Activated CD8-positive, alpha-beta memory T cell treated with anti-CD3 and anti-CD28 coated beads, Interleukin-2, amount 50 U/mL, for 1 hour (primary cell): Measurements from ENCODE around the gene TUB.

ENCODE experiments used
- DNase-seq: peaks from one replicate; pipeline ENCODE4 v3.0.0-alpha.2; 2020; ENCODE audit errors: extremely low read depth

Gene TUB

DNA sequence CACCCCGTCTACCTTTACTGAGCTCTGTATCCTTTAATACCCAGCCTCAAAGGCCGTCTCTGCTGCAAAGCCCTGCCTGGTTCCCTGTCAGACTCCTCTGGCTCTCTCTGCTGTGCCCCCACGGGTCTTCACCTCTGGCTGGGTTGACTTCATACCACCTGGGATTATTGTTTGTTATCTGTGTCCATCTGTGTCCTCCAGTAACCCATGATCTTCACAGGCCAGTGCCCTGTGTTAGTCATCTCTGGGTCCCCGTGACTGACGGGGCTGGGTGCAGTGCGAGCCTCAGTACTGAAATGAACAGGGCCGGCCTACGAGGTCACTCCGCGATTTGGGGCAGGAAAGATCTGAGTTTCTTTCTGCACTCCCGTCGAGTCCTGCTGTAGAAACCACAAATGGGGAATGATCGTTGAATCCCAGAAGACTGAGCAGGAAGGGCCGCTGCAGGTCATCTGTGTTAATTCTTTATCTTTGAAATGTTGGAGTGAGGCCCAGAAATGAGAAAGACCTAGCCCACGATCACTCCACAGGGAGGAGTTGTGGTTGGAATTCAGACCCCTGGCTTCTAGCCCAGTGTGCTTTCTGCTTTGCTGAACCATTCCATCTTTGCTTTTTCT, 12.3 kb upstream of the TUB start:
- no peak for DNase-seq

DNA sequence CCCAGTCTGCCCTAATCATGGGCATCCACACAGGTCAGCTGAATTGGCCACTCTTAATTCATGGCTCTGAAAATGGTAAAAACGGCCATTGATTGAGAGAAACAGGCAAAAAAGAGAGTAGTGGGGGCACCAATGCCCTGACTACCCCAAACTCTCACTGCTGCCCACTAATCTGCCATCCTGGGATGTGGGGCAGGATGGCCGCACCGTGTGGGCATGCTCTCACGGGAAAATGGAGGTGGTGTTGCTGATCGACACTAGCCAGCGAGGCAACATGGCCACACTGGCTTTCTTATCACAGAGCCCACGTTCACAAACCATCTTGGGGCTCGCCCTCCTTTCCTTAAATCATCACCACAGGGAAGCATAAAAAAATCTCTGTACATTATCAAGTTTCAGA, 11.2 kb upstream of the TUB start:
- no peak for DNase-seq

DNA sequence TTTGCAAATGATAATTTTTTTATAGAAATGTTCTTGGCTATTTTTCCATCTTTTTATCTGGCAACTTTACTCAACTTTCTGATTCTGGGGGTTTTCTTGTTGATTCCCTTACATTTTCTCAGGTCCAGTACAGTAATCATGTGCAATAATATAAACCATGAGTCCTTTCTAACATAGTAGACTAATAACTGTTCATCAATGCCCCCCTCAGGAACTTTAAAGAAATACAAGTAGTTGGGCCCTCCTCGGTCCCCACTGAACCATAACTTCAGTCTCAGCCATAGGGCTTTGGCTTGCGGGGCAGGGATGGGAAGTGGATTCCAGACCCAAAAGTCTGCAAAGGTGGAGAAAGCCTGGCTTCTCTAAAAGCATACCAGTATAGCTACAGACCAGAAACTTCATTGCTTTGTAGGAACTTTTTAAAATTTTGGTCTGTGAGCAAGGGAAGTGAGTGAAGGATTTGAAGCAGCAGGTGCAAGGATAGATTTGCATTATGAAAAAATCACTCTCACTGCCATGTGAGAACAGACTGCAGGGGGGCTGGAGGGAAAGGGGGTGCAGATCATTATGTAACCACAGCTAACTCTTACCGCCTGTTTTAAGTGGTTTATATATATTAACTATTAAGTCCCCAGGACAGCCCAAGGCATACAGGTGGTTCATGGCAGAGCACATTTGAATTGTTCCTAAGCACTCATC, 10.4 kb upstream of the TUB start:
- no peak for DNase-seq

DNA sequence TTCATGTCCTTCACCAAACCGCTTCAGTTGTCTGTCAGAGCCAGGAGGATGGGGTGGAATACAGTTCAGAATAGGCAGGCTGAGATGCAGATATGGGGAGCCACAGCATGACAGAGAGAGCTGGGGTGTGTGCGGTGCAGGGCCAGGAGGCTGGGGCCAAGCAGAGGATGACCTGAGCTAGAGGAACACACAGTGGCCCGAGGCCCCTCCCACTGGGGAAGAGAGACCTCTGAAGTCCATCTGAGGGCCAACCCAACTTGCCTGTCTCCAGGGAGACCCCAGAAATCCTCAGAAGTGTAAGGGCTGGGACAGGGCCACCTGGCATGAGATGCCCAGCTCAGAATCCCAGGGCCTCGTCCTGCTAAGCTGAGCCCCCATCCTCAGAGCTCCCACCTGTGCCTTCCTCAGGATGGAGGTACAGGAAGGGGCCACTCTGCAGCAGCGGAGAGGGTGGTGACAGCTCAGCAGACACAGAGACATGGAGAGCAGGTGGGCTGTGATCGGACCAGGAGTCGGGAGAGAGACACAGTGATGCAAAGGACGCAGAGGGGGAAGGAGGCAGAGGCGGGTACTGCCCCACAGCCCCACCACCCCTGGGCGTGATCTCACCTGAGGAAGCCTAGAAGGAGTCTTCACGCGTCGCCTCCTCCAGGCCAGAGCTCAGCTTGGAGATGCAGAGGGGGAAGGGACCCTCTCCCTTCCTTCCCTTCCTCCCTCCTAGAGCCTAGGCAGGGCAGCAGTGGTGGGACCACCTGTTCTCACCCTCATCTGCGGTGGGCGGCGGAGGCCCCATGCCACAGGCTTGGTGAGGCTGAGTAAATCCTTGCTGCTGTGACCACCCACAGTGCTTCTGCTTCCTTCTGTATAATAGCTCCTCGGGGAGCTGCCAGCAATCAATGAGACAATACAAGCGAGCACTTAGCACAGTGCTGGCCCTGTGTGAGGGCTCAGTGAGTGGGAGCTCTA, 9.1 kb upstream of the TUB start:
- DNase-seq: no peak

DNA sequence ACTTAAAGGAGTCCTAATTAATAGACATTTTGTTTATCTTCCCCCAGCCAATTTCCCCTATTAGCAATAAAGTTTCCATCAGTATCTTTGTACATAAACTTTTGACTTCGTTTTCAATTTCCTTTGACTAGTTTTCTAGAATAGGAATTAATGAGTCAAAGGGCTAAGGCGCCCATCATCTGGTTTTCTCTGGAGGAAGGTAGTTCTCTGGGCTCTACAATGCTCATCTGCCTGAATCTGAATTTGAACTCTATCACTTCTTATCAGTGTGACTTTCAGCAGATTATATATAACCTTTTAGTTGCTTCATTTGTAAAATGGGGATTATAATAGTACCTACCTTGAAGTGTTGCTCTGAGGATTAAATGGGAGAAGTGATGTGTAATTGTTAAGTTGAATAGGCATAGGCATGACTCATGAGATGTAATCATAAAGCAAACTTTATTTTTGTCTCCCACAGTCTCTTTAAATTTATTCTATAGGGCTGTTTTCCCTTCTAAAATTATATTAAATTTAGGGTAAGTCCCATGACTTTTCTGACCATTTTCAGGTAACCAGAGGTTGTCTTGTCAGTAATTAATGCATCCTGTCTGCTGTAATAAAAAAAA, 5.8 kb upstream of the TUB start:
- no peak for DNase-seq

DNA sequence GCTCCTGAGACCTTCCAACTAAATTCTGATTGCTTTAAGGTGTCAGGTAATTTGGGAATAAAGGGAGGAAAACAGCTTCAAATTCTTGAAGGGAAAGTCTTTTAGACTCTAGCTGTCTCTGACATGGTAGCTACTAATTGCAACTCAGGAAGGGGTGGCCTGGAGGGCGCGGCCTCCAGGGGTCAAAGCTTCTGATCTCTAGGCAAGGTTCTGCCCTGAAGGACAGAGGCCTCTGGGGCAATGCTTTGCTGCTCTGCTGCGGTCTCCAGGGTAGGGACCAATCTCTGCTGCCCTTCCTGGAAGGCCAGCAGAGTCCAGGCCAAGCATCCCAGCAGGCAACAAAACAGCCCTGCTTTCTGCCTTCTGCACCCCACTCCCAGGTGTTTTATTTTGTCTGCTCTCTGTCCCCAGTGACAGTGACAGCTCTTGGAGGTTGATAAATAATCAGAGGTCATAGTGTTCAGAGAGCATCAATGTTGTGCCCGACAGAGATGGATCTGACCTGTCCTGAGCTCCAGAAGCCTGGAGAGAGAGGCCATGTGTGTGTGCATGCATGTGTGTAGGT, 1.8 kb upstream of the TUB start:
- DNase-seq: no peak

DNA sequence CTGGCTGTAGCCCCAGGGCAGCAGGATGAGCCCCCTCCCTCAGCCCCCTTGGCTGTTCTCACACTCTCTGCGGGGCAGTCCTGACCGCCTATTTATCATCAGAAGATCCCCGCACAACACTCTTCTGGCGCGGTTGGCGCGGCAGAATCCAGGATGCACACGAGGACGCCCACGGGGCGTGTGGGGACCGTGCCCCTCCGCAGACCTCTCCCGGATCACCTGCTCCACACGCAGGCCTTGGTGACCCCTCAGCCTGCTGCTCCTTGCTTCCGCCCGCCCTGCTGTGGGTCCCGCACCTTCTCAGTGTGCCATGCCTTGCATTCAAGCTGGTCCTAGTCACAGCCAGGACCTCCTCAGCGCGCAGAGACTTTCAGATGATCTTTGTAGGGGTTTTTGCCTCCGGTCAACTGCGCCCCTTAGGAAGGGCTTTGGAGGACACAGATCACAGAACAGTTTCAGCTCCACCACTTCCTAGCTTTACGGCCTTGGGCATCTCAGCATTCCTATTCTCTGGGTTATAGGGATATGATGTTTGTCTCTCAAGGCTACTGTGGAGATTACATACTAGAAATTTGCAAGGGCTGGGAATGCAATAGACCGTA, 841 bp upstream of the TUB start:
- no peak for DNase-seq

DNA sequence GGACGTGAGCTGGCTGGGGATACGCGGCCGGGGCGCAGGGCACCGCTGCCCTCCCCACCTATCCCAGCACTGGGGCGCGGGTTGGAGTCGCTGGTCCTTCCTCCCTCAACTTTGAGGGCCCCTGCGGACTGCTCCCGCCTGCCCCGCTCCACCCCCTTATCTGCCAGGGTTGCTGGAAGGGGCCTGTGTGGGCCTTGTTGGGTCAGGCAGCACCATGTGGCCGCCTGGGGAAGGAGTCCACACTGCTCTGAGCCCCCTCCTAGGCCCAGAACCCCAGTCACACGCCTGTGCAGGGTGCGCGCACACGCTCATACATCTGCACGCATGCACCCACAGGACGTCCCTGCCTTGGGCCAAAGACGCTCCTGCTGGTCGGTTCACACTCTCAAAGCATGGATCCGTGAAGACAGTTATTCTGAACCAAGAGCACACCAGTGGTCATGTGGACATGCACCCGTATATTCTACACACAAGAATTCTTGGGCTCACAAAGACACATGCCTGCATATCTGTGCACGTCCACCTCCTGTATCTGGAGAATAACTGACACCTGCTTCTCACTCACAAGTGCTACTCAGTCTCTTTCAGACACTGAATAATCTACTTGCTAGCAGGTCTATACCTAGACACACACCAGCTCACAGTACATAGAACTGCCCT, 710 bp downstream of the TUB start:
- no peak for DNase-seq

DNA sequence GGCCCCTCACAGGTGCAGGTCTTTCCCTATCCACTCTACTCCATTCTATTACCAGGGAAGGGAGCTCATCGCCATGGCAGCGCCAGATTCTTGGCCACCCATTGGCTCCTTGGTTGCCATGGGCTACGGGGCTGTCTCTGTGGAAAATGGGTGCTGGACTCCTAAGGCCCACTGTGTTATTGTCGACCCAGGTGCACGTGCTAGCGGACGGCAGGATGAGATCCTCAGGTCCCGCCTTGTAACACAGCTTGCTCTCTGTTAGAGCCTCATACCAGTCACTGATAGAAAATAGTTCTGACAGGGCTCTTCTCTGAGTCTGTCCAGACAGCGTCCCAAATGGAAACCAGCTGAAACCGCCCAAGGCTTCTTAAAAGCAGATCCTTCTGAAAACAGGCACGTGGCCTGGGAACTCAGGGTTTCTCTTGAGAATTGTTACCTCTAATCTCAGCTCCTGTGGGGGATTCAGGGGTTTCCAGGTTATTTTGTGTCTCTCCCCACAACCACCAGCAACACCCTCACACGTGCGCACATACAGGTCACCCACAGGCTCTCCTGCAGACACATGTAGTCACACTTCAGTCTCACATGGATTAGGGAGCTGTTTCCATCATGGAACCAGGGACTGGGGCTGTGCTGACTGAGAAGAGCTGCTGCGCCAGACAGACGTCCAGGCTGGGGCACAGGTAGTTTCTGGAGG, 1.5 kb downstream of the TUB start:
- no peak for DNase-seq

DNA sequence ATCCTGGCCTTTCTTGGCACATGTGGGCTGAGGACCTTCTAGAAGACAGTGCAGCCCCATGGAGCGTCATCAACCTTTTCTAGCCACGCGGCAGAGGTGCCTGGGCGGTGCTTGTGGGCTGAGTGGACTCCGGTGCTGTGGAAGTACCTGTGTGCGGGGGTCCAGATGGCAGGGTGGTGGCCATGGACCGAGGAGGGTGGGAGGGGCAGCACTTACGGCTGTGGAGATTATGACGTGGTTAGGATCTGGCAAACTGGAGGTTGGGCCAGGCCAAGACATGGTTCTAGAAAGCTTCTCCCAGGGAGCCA, 2.0 kb downstream of the TUB start:
- no peak for DNase-seq

DNA sequence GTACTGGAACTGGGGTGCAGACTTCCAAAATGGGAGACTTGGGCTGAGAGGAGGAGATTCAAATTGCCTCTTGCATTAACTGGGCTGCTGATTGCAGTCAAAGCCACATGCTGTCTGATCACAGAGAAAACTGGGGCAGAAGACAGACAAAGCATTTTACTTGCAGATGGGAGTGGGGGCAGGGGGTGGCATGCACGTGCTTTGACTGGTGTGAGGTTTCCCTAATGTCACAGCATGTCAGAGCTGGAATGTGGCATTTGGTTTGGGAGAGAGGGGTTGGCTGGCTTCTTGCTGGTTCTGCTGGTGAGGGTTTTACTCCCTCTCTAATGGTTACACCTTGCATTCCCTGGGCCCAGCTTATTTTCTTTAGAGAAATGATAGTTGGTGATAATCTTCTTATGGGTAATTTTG, 2.9 kb downstream of the TUB start:
- DNase-seq: no peak

DNA sequence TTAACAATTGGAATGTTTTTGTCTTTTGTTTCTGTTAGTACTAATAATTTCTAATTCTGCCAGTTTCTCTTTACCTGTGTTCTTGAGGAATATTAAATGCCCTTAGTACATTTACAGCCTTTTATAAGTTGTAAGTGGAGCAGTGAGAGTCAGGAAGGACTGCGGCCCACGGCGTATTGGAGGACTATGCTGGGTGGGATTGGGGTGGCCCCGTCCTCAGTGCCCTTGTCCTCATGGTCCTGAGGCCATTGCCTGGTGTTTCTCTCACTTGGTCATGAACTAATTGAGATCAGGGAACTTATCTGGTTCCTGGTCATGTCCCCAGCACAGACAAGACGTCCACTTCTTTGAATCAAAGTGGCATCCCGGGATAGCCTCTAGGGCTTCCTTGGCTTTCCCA, 3.3 kb downstream of the TUB start:
- DNase-seq: no peak

DNA sequence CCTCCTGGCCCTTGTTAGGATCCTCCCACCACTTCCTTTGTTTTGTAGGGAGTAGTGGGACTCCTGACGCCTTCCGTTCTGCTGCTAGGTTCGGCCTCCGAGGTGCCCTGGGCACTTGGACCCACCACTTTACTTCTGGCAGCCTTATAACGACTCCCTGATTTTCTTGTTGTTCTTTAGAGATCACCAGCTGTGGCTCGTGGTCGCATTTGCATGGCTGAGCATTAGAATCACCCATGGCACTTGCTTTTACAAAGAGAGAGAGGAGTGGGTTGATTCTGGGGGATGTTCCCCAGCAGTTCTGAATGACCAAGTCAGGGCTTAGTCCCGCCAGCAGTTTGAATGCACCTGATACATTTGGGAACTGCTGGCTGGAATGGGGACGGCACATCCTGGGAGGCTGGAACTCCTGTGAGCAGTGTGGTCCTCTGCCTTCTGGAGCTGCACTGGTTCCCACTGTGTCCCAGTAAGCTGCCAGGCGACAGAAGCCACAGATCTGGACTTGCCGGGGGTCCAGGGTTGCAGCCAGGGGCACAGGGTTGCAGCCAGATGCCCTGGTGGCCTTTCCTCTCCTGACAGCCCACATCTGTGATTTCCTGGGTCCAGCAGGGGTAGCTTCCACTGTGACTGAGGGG, 4.1 kb downstream of the TUB start:
- no peak for DNase-seq

DNA sequence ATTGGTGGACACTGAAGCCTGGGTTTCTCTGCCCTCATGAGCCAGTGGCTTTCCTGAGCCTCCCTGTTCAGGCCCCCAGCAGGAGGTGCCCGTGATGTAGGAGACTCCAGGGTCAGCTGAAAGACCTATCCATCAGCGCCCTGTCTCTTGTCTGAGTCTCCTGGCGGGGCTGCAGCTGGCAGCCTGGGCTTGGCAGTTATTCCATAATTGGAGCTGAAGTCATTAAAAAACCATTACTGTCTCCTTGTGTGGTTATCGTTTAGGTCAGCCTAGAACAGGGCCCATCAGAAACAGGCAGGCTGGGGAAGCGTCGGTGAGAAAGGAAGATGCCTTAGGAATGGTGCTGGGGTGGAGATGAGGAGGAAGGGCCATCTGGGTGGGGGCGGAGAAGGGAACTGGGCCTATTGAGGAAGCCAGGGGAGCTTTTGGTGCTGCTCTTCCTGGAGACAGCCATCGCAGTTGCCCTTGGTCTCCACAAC, 5.0 kb downstream of the TUB start:
- no peak for DNase-seq

DNA sequence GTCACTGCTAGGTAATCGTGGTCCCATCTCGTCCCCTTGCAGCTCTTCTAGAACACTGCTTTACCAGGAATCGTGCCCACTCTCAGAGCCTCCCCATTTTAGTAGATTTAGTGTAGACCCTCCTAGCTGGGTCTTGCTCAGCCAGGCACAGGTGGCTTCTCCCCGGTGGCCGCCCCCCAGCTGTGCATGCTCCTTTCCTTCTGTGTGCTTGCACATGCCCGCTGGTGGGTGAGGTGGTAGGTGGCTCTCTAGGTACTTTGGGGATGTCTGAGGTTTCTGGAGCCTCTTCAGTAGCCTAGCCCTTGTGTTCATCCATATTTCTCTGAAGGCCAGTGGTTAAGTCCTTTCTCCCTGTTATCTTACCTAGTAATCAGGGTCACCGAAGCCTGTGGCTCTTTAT, 5.6 kb downstream of the TUB start:
- no peak for DNase-seq

DNA sequence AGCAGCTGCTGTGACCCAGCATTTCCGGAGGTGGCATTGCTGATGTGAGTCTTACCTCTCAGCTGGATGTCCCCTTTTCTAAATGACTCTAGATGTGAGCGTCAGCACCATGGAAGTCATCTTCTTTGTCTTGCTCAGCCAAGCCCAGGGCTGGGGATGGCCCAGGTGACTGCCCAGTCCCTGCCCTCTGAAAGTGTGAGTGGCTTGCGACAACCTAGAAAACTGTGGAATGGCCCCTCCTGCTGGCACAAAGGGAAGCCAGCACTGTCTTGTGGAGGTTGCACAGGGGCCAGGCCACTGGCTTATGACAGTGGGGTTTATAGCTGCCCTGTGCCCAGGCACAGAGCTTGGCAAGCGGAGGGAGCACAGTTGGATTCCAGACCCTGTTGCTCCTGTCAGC, 6.2 kb downstream of the TUB start:
- no peak for DNase-seq

DNA sequence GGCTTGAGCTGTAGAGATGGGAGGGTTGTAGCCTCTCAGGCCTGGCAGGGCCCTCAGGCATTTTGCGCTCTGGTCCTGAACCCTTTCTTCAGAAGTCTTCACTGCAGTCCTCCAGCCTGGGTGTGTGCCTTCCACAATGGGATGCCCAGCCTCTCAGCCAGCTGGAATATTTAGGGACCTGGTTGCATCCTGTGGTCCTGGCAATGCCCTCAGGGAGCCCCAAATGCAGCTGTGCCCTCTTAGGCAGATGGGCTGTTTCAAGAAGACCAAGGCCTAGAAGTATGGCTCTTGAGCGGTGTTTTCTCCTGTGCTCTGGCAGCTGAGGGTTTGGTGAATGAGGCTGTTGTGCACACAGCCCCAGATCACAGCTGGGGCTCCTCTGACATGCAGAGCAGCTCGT, 6.7 kb downstream of the TUB start:
- no peak for DNase-seq

DNA sequence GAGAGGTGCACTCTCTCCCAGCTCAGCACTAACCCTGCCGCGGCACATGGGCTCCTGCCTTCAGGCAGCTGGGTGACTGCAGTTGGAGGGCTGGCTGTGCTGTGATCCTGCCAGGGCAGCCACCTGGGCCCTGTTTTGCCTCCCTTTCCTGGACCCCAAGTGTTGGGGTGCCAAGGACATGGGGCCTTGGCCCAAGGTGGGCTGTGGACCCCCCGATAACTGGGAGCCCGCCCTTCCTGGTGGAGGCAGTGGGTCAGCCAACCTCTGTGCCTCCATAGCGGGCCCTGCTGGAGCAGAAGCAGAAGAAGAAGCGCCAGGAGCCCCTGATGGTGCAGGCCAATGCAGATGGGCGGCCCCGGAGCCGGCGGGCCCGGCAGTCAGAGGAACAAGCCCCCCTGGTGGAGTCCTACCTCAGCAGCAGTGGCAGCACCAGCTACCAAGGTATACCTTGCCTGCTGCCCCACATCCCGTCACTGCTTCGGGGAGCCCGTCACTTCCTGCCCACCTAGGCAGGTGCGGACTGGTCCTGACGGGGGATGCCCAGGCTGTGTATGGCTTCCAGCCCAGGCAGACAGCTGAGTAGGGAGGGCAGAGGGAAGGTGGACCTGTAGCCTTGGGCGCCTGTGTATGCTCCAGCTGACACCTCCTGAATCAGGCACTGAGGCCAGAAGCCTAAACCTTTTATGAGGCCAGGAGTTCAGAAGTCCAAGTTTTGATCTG, 8.9 kb downstream of the TUB start:
- no peak for DNase-seq

DNA sequence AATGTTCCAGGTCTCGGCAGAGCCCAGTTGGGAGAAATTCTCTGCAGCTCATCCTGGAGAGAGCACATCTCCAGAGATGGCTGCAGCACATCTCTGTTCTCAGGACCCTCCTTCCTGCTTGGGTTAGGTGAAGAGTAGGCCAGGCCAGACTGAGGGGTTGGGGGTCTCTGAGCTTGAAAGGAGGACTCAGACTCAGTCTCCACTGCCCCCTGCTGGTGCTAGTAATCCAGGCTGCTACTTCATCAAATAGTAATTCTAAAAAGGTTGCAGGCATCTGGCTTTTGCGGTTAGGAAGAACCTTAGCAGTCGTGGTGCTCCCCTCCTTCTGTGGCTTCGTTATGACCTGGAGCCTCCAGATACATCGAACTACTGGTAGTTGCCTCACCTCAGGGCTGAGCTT, 9.7 kb downstream of the TUB start:
- no peak for DNase-seq
